ENCODE results near the gene HK3.

The HK3 gene

DNA sequence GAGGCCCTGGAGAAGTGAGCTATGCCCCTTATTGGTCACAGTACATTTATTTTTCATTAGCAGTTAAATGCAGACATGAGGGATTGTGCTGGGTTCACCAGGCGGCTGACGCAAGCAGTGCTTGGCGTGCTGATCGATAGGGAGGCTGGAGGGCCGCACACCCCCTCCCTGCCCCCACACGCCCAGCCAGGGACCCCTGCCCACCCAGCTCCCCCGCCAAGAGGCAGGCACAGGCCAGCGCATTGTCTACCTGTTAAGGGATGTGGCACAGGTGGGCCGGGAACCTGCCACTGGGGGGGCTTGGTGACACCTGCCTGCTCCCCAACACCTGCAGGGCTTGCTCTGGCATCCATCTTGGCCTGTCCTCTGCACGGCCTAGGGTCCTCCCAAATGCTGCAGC, 39.2 kb downstream of the HK3 start:
- Mint-ChIP-seq H3K4me3 (no peak overlapping the region), H3K27me3 (peaks cover 21% of the 10 kb centered on the region), H3K36me3 (ENCODE audit: low read depth) (no peaks in the 10 kb centered on the region), H3K4me1 (no peaks in the 10 kb centered on the region), H3K9me3 (no peaks in the 10 kb centered on the region), H3K27ac (no peak overlapping the region)
- DNase-seq (no peak), ATAC-seq (no peak)

DNA sequence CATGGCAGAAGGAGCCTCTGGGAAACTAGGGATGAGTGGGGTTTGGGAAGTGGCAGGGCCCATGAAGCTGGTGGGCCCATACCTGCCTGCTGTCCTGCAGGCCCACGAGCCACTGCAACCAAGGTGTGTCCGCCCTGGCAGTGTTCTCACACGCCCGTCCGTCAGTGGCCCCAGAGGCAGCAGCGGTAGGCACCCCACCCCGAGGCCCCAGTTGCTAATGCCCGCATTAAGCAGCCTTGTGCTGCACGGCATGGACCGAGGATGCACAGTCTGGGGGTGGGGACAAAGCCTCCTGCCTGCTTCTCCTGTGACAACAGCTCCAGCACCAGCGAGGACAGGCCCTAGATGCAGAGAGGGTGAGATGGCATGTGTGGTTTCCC, 41.3 kb downstream of the HK3 start:
- Mint-ChIP-seq H3K36me3 (ENCODE audit: low read depth) (no peaks in the 10 kb centered on the region), H3K27ac (no peak overlapping the region), H3K27me3 (peaks cover 9% of the 10 kb centered on the region), H3K4me3 (no peak overlapping the region), H3K4me1 (no peaks in the 10 kb centered on the region), H3K9me3 (no peaks in the 10 kb centered on the region)
- no peak for DNase-seq
- ATAC-seq, result no peak

DNA sequence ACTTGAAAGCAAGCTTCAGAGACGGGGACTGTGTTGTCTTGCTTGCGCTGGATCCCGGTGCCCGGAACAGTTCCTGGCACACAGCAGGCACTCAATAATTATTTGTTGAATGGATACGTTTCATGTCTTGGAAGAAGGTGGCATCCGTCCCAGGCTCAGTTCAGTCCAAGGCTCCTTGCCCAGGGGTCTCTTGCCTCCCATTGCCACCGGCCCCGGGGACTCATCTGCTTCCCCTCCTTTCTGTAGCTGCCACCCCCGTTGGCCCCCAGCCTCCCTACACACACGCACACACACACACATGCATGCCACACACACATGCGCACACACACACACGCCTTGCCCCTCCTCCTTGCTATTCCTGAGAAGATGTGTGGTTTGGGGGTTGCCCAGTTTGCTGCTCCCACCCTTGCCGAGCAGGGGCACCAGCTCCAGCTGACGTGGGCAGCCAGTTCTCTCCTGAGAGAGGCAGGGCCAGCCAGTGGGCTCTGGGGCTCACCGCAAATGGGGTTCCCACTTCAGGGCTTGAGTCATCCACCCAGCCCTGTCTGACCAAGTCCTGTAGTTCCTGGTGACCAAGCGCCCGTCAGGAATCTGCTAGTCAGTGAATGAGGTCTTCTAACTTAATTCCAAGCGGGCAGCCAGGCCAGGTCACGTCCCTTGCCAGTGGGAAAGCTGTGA, 41.8 kb downstream of the HK3 start:
- Mint-ChIP-seq H3K27me3 (peaks cover 10% of the 10 kb centered on the region), H3K27ac (no peak overlapping the region), H3K9me3 (no peaks in the 10 kb centered on the region), H3K4me3 (no peak overlapping the region), H3K4me1 (no peaks in the 10 kb centered on the region), H3K36me3 (ENCODE audit: low read depth) (no peaks in the 10 kb centered on the region)
- no peak for DNase-seq
- no peak for ATAC-seq

DNA sequence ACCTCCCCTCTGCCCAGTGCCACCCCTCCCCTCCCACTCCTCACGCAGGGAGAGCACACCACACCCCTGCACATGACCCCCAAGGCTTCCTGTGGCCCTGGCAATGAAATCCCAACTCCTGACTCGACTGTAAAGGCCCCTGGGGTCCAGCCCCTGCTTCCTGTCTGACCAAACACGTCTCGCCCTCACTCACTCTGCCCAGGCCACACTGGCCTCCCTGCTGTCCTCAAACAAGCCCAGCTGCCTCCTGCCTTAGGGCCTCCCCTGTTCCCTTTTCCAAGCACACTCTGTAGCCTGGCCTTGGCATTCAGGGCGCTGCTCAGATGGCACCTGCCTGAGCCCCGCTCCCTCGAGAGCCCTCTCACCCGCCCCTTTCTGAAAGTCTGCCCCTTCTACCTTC, 42.4 kb downstream of the HK3 start:
- H3K4me1 Mint-ChIP-seq, result no peaks in the 10 kb centered on the region
- no peaks in the 10 kb centered on the region for H3K9me3 Mint-ChIP-seq
- no peak overlapping the region for H3K4me3 Mint-ChIP-seq
- DNase-seq, result no peak
- ATAC-seq, result no peak
- H3K27ac Mint-ChIP-seq, result no peak overlapping the region
- no peaks in the 10 kb centered on the region for H3K36me3 Mint-ChIP-seq (ENCODE audit: low read depth)
- peaks cover 10% of the 10 kb centered on the region for H3K27me3 Mint-ChIP-seq

DNA sequence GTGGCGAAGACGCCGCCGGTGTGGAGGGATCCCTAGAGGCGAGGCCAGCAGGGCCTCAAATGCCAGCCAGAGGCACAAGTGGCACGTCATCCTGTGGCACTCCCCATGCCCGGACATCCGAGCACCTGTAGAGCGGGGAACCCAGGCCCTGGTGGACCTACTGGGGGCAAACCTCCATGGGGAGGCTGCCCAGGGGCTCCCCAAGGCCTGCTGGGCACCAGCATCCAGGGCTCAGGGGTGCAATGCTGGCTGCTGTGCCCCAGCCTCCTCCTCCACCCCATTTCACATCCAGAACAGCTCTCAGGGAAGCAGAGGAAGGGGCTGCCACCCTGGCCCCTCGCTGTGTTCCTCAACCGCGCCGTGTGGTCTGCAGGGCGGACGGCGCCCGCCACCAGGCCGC, 43.5 kb downstream of the HK3 start:
- Mint-ChIP-seq H3K36me3 (ENCODE audit: low read depth) (no peaks in the 10 kb centered on the region), H3K4me3 (no peak overlapping the region)

DNA sequence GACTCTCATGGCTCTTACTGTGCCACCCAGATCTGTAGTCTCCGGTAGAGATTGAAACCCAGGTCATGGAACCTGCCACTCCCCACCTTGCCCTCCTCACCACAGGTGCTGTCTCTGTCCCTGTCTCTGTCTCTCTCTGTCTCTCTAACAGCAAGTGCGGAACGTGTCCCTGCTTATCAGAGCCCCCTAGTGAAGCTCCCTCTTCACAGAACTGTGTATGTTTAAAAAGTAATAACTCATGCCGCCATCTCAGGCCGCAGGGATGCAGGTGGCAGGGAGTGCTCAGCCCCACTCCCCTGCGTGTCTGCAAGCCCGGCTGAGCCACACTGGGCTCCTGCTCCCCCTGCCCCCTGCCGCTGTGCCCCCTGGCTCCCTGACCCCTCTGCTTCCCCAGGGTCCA, 45.0 kb downstream of the HK3 start:
- Mint-ChIP-seq H3K4me3 (no peak overlapping the region), H3K36me3 (ENCODE audit: low read depth) (no peaks in the 10 kb centered on the region), H3K27me3 (peaks cover 14% of the 10 kb centered on the region), H3K9me3 (no peaks in the 10 kb centered on the region), H3K27ac (no peak overlapping the region), H3K4me1 (no peaks in the 10 kb centered on the region)
- no peak for DNase-seq
- ATAC-seq, result no peak

More for the DNA sequence above, 43.5 kb downstream of the HK3 start:
- DNase-seq (no peak), ATAC-seq (no peak)
- Mint-ChIP-seq H3K27ac (no peak overlapping the region), H3K9me3 (no peaks in the 10 kb centered on the region), H3K27me3 (peaks cover 9% of the 10 kb centered on the region), H3K4me1 (no peaks in the 10 kb centered on the region)

DNA sequence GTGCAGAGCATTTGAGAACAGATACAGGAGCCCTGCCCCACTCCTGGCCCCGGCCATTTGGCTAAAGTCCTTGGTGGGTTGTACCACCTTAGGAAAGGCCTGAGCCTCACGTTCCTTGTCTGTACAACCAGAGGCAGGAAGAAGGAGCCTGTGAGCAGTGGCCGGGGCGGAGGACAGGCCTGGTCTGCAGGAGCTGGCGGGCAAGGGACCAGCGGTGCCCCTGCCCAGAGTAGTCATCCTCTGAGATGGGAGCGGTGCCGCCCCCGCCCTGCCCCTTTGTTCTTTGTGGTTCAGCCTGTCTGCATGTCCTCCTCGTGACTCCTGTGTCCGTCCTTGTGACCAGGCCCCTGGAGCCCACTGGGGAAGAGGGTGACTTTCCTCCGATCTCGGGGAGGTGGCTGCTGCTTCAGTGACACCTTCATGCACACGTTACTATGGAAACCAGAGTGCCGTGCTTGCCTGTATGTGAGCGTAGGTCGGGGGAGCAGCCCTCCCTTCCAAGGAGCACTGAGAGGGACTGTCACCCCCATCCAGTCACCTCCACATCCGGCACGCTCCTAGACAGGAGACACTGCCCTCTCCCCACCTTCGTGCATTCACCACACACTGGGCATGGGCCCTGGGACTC, 45.9 kb downstream of the HK3 start:
- Mint-ChIP-seq H3K36me3 (ENCODE audit: low read depth) (no peaks in the 10 kb centered on the region), H3K4me1 (no peaks in the 10 kb centered on the region), H3K27ac (no peak overlapping the region), H3K4me3 (no peak overlapping the region), H3K9me3 (no peaks in the 10 kb centered on the region), H3K27me3 (peaks cover 12% of the 10 kb centered on the region)
- DNase-seq, result no peak
- ATAC-seq, result no peak

DNA sequence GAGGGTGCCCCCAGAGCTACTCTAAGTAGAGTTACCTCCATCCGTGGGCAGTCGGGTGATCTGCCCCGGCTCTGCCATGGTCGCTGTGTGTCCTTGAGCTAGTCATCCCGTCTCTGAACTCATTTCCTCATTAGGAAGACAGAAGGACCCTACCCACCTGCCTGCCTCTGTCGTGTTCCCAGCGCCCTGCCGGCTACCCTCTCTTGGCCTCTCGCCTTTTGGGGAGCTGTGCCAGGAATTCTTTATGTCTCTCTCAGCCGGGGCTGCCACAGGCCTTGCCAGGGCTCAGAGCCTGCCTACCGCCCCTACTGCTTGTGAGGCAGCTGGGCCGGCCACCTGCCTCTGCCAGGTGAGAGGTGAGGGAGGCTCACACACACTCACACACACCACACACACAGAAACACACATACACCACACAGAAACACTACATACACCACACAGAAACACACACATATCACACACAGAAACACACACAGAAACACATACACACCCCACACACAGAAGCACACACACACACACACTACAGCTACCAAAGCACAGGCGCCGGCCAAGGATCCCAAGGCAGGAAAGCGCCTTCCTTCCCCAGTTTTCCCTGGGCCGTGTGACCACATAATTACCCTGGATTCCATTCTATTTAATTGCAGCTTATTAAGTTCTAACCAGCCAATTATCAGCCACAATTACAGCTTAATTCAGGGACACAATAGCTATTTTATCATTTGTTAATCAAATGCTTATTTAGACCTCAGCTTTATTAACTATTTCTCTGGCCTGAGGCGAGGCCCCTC, 47.1 kb downstream of the HK3 start:
- Mint-ChIP-seq H3K27me3 (peaks cover 10% of the 10 kb centered on the region), H3K36me3 (ENCODE audit: low read depth) (no peaks in the 10 kb centered on the region), H3K27ac (no peak overlapping the region), H3K9me3 (no peaks in the 10 kb centered on the region), H3K4me1 (no peaks in the 10 kb centered on the region), H3K4me3 (no peak overlapping the region)
- DNase-seq (no peak), ATAC-seq (no peak)

DNA sequence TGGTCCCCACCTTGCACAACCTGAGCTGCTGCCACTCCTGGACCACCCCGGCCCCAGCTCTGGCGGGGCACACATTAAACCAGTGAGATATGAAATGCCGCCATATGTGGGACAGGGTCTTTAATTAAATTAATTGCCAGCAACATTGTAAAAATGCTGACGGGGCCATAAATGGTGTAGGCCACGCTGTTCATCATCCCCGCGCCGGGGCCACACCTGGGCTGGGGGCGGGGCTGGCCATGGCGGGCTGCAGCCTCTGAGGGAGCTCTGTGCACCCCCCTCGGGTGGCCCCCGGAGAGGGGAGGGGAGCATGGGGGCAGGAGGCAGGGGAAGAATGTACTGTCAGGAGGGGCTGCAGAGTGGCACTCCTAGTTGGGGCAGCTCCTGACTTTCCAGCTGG, 47.8 kb downstream of the HK3 start:
- Mint-ChIP-seq H3K9me3 (no peaks in the 10 kb centered on the region), H3K36me3 (ENCODE audit: low read depth) (no peaks in the 10 kb centered on the region), H3K4me3 (no peak overlapping the region), H3K27me3 (peaks cover 10% of the 10 kb centered on the region), H3K4me1 (no peaks in the 10 kb centered on the region), H3K27ac (no peak overlapping the region)
- ATAC-seq (no peak), DNase-seq (no peak)

DNA sequence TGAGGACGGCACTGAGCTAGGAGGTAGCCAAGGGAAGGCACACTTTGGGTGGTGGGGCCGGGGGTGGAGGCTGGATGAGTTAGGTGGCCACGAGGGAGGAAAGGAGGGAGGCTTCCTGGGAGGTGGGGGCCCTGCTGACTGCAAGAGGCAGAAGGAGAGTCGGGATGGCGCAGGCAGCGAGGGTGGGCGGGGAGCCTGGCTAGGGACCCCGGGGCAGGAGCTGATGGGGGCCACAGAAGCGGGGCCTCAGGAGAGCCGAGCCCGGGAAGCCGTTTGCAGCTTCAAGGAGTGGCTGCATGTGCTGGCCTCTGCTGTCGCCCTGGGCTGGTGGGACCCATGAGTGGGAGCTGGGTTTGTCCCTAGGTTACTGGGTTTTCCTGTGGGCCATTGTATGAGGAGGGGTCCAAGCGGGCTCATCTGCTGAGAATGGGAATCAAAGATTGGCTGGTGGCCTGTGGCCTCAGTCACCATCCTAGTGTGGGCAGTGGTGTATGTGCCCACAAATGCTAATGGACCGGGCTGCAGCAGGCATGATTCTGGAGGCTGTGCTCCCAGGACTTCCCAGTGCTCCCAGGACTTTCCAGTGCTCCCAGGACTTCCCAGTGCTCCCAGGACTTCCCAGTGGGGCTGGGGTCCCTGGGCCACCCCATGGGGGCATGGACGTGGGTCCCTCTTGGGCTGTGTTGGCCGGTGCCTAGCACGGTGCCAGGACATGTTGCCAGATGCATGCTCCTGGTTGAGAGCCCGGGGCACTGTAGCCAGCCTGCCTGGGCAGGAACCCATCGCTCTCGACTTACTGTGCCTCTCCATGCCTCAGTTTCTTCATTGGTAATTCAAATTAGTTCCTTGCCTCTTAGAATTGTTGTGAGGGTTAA, 48.5 kb downstream of the HK3 start:
- H3K4me3 Mint-ChIP-seq, result no peak overlapping the region
- ATAC-seq (no peak), DNase-seq (no peak)
- H3K9me3 Mint-ChIP-seq, result no peaks in the 10 kb centered on the region
- H3K4me1 Mint-ChIP-seq, result no peaks in the 10 kb centered on the region
- H3K27me3 Mint-ChIP-seq, result peaks cover 17% of the 10 kb centered on the region
- no peaks in the 10 kb centered on the region for H3K36me3 Mint-ChIP-seq (ENCODE audit: low read depth)
- no peak overlapping the region for H3K27ac Mint-ChIP-seq

DNA sequence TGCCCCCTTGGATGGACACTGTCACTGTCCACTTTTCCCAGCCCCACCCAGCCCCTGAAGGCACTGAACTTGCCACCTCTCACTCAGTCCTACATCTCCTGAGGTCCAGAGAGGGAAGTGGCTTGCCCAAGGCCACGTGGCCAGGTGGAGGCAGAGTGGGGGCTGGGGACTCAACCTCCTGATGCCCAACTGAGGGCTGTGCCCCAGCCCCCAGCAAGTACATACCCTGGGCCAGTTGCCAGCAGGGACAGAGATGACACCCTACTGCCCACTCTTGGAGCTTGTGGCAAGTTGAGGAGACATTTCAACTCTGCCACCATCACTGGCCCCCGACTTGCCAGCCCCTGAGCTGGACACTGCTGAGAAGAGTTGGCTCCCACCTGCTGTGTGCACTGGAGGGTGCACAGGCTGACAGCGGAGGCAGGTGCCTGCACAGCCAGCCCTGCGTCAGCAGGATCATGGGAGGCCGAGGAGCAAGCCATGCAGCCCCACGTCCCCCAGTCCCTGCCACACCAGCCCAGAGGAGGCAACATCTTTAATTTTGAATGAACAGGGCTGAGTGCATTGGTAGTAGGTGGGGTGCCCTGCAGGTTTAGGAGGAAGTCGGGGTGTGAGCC, 49.4 kb downstream of the HK3 start:
- Mint-ChIP-seq H3K9me3 (no peaks in the 10 kb centered on the region), H3K4me3 (no peak overlapping the region), H3K27ac (no peak overlapping the region), H3K36me3 (ENCODE audit: low read depth) (no peaks in the 10 kb centered on the region), H3K4me1 (no peaks in the 10 kb centered on the region), H3K27me3 (peaks cover 23% of the 10 kb centered on the region)
- DNase-seq, result no peak
- peak; percentile 12 for ATAC-seq

DNA sequence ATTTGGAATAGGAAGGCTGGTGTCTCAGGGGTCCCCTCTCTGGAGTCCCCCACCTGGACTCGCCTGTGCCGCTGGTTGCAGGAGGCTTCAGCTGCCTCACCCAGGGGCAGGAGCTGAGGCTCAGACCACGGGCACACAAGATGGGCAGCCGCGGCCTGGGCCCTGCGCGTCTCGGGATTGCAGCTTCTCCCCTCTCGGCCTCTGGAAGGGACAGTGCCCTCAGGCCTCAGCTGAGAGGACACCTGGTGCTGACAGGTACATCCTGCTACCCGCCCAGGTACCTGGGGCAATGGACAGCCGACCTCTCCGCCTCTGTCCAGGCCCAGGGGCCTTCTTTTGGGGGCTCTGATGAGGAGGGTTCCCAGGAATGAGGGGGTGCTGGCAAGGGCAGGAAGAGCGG, 50.5 kb downstream of the HK3 start:
- Mint-ChIP-seq H3K36me3 (ENCODE audit: low read depth) (no peaks in the 10 kb centered on the region), H3K27me3 (peaks cover 26% of the 10 kb centered on the region), H3K9me3 (no peaks in the 10 kb centered on the region), H3K4me3 (no peak overlapping the region), H3K4me1 (no peaks in the 10 kb centered on the region), H3K27ac (no peak overlapping the region)
- DNase-seq, result no peak
- ATAC-seq, result no peak

DNA sequence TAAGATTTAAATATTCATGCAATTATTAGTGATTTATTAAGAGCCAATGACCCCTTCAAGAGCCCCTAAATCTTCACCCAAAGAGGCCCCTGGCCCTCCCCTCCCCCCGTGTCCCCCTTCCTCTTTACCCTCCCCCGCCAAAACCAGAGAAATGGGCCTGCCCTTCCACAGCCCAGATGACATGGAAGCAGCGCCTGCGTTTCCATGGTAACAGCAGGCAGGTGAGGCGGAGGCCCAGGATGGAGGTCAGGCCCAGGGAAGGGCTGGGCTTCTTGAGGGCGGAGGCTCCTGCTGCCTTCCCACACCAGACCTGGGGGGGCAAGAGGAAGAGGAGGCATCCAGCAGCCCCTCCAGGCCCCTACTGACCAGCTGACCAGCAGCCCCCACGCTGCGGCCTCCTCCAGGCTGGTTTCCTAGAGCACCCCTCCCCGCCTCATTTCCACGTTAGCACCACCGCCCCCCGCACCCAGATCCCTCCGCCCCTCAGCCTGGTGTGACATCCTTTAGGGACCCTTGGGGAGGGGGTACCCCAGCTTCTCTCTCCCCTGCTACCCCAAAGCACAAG, 51.3 kb downstream of the HK3 start:
- no peaks in the 10 kb centered on the region for H3K9me3 Mint-ChIP-seq
- no peak for ATAC-seq

DNA sequence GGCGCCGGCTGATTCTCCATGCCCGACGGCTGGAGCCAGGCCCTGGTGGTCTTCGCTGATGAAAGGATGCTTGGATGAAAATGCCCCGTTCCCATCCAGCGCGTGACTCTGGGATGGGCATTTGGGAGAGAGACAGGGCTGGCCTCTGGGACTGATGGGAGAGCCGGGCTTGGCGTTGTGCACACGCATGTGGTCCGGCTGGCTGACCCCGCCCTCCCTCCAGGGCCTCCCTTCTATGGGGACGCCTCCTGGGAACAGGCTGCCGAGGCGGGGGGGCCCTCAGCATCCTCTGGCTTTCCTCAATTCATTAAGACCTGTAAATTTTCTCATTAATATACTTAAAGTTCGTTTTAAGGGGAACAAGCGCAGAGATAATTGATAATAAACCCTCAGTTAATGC, 52.0 kb downstream of the HK3 start:
- no peak for DNase-seq
- Mint-ChIP-seq H3K9me3 (no peaks in the 10 kb centered on the region), H3K27ac (no peak overlapping the region), H3K4me1 (no peaks in the 10 kb centered on the region), H3K27me3 (peaks cover 28% of the 10 kb centered on the region), H3K4me3 (no peak overlapping the region), H3K36me3 (ENCODE audit: low read depth) (no peaks in the 10 kb centered on the region)
- no peak for ATAC-seq

More for the DNA sequence above, 51.3 kb downstream of the HK3 start:
- Mint-ChIP-seq H3K4me1 (no peaks in the 10 kb centered on the region), H3K4me3 (no peak overlapping the region), H3K27ac (no peak overlapping the region), H3K27me3 (peaks cover 25% of the 10 kb centered on the region), H3K36me3 (ENCODE audit: low read depth) (no peaks in the 10 kb centered on the region)
- DNase-seq, result no peak

Data from activated naive CD8-positive, alpha-beta T cell treated with anti-CD3 and anti-CD28 coated beads, Interleukin-2, amount 50 U/mL, for 24 hours (primary cell).